Measurements from ENCODE around the gene TTC38.

Gene TTC38

DNA sequence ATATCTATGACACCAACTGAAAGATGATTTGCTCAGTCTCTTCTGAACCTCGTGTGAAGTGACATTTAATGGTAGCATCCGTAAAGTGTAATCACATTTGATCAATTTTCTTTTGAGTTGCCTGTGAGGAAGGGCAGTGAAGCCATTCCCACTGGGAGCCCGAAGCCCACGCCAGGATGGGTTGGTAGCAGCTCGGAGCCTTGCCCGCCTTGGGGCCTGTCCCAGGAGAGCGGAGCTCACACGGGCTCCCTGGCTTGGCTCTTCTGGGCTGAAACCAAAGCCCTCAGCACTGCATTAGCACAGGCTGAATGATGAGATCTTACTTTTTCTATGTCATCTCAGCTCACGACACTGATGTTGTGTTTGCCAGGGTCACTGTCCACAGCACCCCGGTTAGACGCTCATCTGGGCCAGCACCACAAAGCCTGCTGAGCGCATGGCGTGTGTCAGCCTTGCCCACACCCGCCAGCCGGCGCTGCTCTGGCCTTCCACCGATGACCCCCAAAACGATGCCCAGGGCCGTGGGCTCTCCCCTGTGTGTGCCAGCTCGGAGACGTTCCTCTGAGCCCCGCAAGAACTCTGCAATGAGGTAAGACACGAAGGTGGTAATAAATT lies 58.4 kb downstream of the TTC38 start:
- in situ Hi-C loops (cut with MboI; ENCODE audit: low sequenced_read_pairs): loop anchor here (10.0 kb wide), 1 partner anchor 331 kb away; no protein-coding TSS in a partner anchor
- no peak for DNase-seq (ENCODE audit: low spot score in 2 of 2)
- Histone ChIP-seq H3K4me1 (no peaks in the 10 kb centered on the region), H3K27me3 (ENCODE audit: low read depth) (no peaks in the 10 kb centered on the region), H3K9me3 (no peaks in the 10 kb centered on the region), H3K36me3 (replicated peaks) (peaks cover 90% of the 10 kb centered on the region), H3K4me3 (no peak overlapping the region)

GRCh38 chr22:46327691-46328465 lies 60.1 kb downstream of the TTC38 start:
- Histone ChIP-seq H3K36me3 (replicated peaks) (peaks cover 90% of the 10 kb centered on the region), H3K4me1 (no peaks in the 10 kb centered on the region), H3K9me3 (no peaks in the 10 kb centered on the region), H3K4me3 (no peak overlapping the region), H3K27me3 (ENCODE audit: low read depth) (no peaks in the 10 kb centered on the region)
- DNase-seq (ENCODE audit: low spot score in 2 of 2): no peak
- in situ Hi-C loops (cut with MboI; ENCODE audit: low sequenced_read_pairs): loop anchor here (10.0 kb wide), 1 partner anchor 333 kb away; no protein-coding TSS in a partner anchor

DNA sequence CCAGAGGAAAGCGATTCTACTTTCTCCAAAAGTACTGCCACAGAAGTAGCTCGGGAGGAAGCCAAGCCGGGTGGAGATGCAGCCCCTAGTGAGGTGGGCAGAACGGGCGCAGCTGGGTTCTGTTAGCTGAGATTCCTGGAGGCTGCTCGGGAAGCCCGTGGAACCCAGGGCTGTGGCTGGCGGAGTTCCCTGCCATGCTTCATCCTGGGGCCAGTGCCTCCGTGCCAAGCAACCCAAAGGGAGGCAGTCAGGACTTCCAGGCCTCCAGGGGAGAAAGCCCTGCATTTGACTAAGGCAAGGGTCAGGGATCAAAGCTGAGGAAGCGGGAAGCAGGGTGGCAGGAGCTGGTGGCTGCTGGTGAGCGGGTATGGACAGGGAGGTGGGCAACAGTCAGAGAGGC lies 61.0 kb downstream of the TTC38 start:
- in situ Hi-C loops (cut with MboI; ENCODE audit: low sequenced_read_pairs): loop anchor here (10.0 kb wide), 1 partner anchor 334 kb away; no protein-coding TSS in a partner anchor
- H3K27me3 ChIP-seq (ENCODE audit: low read depth): no peaks in the 10 kb centered on the region
- no peak overlapping the region for H3K4me3 ChIP-seq
- DNase-seq (ENCODE audit: low spot score in 2 of 2): no peak
- peaks cover 81% of the 10 kb centered on the region for H3K36me3 ChIP-seq (replicated peaks)
- no peaks in the 10 kb centered on the region for H3K4me1 ChIP-seq
- H3K9me3 ChIP-seq: no peaks in the 10 kb centered on the region

- Histone ChIP-seq H3K4me1 (no peaks in the 10 kb centered on the region), H3K27me3 (ENCODE audit: low read depth) (no peaks in the 10 kb centered on the region), H3K36me3 (replicated peaks) (peaks cover 72% of the 10 kb centered on the region), H3K4me3 (no peak overlapping the region), H3K9me3 (no peaks in the 10 kb centered on the region)
- in situ Hi-C loops (cut with MboI; ENCODE audit: low sequenced_read_pairs): loop anchor here (10.0 kb wide), 1 partner anchor 335 kb away; no protein-coding TSS in a partner anchor
- DNase-seq (ENCODE audit: low spot score in 2 of 2): no peak
Measured at GRCh38 chr22:46329616-46330015, 61.8 kb downstream of the TTC38 start.

DNA sequence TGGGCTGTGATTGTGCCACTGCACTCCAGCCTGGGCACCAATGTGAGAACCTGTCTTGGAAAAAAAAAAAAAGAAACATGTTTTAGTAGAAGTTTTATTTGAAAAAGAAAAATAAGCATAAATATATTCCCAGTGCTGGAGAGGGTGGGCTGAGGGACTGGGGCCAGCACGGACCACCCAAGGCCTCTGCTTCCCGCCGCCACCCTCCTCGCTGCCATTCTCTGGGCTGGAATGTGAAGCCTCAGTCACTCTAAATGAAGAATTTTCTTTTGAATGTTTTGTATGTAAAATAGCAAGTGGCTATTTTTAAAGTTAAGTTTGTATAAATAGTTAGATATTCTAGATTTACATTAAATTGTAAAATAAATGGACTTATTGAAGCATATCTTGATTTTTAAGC lies 62.6 kb downstream of the TTC38 start:
- peaks cover 3% of the 10 kb centered on the region for H3K4me1 ChIP-seq
- H3K27me3 ChIP-seq (ENCODE audit: low read depth): no peaks in the 10 kb centered on the region
- no peak overlapping the region for H3K4me3 ChIP-seq
- in situ Hi-C loops (cut with MboI; ENCODE audit: low sequenced_read_pairs): no loop called here
- H3K9me3 ChIP-seq: no peaks in the 10 kb centered on the region
- peaks cover 64% of the 10 kb centered on the region for H3K36me3 ChIP-seq (replicated peaks)
- no peak for DNase-seq (ENCODE audit: low spot score in 2 of 2)

DNA sequence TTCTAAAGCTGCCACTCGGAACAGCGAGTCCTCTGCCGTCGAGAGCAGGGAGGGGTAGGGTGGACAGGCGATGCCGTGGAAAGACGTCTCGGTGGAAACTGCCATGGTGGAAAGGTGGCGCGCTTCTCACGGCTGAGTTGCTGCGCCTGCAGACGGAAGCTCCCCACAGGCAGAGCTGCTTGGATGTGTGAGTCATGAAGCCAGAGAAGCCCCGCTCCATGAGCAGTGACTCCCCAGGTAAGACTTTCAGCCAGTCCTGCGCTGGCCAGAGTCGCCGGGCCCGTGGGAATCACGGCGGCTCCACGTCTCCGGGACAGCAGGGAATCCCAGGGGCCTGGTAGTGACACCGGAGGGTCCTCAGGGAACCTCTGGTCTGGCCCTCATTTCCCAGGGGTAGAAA lies 63.7 kb downstream of the TTC38 start:
- H3K9me3 ChIP-seq: no peaks in the 10 kb centered on the region; the same call in 1 of the 2 replicates
- peaks cover 3% of the 10 kb centered on the region for H3K4me1 ChIP-seq
- no peaks in the 10 kb centered on the region for H3K27me3 ChIP-seq (ENCODE audit: low read depth)
- H3K4me3 ChIP-seq: no peak overlapping the region
- in situ Hi-C loops (cut with MboI; ENCODE audit: low sequenced_read_pairs): no loop called here
- no peak for DNase-seq (ENCODE audit: low spot score in 2 of 2)
- H3K36me3 ChIP-seq (replicated peaks): peaks cover 62% of the 10 kb centered on the region

- DNase-seq (ENCODE audit: low spot score in 2 of 2): peak; percentile 82 to 89
- H3K36me3 ChIP-seq (replicated peaks): peaks cover 62% of the 10 kb centered on the region
- H3K4me3 ChIP-seq: peak within 1 kb of the TSS; percentile 95
- no peaks in the 10 kb centered on the region; the same call in 1 of the 2 replicates for H3K9me3 ChIP-seq
- in situ Hi-C loops (cut with MboI; ENCODE audit: low sequenced_read_pairs): no loop called here
- no peaks in the 10 kb centered on the region for H3K27me3 ChIP-seq (ENCODE audit: low read depth)
- peaks cover 11% of the 10 kb centered on the region for H3K4me1 ChIP-seq
Measured at GRCh38 chr22:46335201-46336118, 67.7 kb downstream of the TTC38 start, which contains the start of gene TRMU. TSS of gene TRMU (plus strand) at chr22:46335714. CDS start at chr22:46335765, 51 bp downstream.

- Histone ChIP-seq H3K27me3 (ENCODE audit: low read depth) (no peaks in the 10 kb centered on the region), H3K36me3 (replicated peaks) (peaks cover 62% of the 10 kb centered on the region), H3K4me3 (peak overlapping the region; percentile 95), H3K9me3 (no peaks in the 10 kb centered on the region; the same call in 1 of the 2 replicates), H3K4me1 (peaks cover 11% of the 10 kb centered on the region)
- peak; percentile 11 to 39 for DNase-seq (ENCODE audit: low spot score in 2 of 2)
- in situ Hi-C loops (cut with MboI; ENCODE audit: low sequenced_read_pairs): no loop called here
Measured at GRCh38 chr22:46336119-46337078, 68.6 kb downstream of the TTC38 start.

- Histone ChIP-seq H3K36me3 (replicated peaks) (peaks cover 66% of the 10 kb centered on the region), H3K4me1 (peaks cover 11% of the 10 kb centered on the region), H3K4me3 (no peak overlapping the region), H3K9me3 (no peaks in the 10 kb centered on the region; the same call in 1 of the 2 replicates), H3K27me3 (ENCODE audit: low read depth) (no peaks in the 10 kb centered on the region)
- in situ Hi-C loops (cut with MboI; ENCODE audit: low sequenced_read_pairs): no loop called here
- DNase-seq (ENCODE audit: low spot score in 2 of 2): no peak
Measured at GRCh38 chr22:46337870-46338269, 70.1 kb downstream of the TTC38 start.

- no peak overlapping the region for H3K4me3 ChIP-seq
- peaks cover 11% of the 10 kb centered on the region for H3K4me1 ChIP-seq
- H3K36me3 ChIP-seq (replicated peaks): peaks cover 69% of the 10 kb centered on the region
- no peaks in the 10 kb centered on the region for H3K27me3 ChIP-seq (ENCODE audit: low read depth)
- DNase-seq (ENCODE audit: low spot score in 2 of 2): no peak
- H3K9me3 ChIP-seq: no peaks in the 10 kb centered on the region; the same call in 1 of the 2 replicates
- in situ Hi-C loops (cut with MboI; ENCODE audit: low sequenced_read_pairs): no loop called here
Measured at GRCh38 chr22:46338636-46339035, 70.8 kb downstream of the TTC38 start.

GRCh38 chr22:46339956-46340355 lies 72.1 kb downstream of the TTC38 start:
- no peak overlapping the region for H3K4me3 ChIP-seq
- DNase-seq (ENCODE audit: low spot score in 2 of 2): no peak
- no peaks in the 10 kb centered on the region for H3K27me3 ChIP-seq (ENCODE audit: low read depth)
- peaks cover 9% of the 10 kb centered on the region for H3K4me1 ChIP-seq
- H3K36me3 ChIP-seq (replicated peaks): peaks cover 83% of the 10 kb centered on the region
- in situ Hi-C loops (cut with MboI; ENCODE audit: low sequenced_read_pairs): no loop called here
- no peaks in the 10 kb centered on the region; the same call in 1 of the 2 replicates for H3K9me3 ChIP-seq

DNA sequence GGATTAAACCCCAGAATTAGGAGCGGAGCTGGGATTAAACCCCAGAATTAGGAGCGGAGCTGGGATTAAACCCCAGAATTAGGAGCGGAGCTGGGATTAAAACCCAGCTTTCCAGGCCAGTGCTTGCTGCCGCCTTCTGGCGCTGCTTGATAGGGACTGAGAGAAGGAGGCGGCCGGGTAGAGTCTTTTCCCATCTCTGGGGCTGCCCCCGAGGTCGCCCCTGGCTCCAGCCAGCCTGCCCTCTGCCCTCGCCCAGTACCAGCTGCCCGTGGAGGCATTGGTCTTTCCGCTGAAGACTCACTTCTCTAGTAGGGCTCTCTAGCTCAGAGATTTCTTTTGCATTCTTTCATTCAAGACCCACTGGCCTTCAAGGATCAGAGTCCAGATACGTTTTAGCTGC lies 72.9 kb downstream of the TTC38 start:
- H3K27me3 ChIP-seq (ENCODE audit: low read depth): no peaks in the 10 kb centered on the region
- no peaks in the 10 kb centered on the region; the same call in 1 of the 2 replicates for H3K9me3 ChIP-seq
- peaks cover 88% of the 10 kb centered on the region for H3K36me3 ChIP-seq (replicated peaks)
- peaks cover 8% of the 10 kb centered on the region for H3K4me1 ChIP-seq
- in situ Hi-C loops (cut with MboI; ENCODE audit: low sequenced_read_pairs): no loop called here
- no peak for DNase-seq (ENCODE audit: low spot score in 2 of 2)
- no peak overlapping the region for H3K4me3 ChIP-seq

All from HAP-1 (cell line).